ENCODE data around the gene ADAT3. TPM values are rescaled to one million over a fixed set of nuclear protein-coding genes. Genes with fewer than 3 reads are reported as not detected.

ADAT3 gene
- polyA plus RNA-seq, 3 donors from 2014 or later, result 2.1 to 10.0 (median 4.3) TPM

- H3K36me3 Mint-ChIP-seq, result no peaks in the 10 kb centered on the region
- H3K4me1 Mint-ChIP-seq, result peaks cover 32 to 41% of the 10 kb centered on the region in 2 donors
- peaks cover 19 to 40% (median 30%) of the 10 kb centered on the region in 3 donors for H3K27me3 Mint-ChIP-seq (ENCODE audit: low read depth in 3 of 3)
- H3K4me3 Mint-ChIP-seq, result peak overlapping the region; percentile 5 to 41 (median 20)
- no peaks in the 10 kb centered on the region for H3K9me3 Mint-ChIP-seq
- peak in 1 of 3 donors; percentile 32 for DNase-seq
- peak overlapping the region; percentile 30 to 79 (median 48) for H3K27ac Mint-ChIP-seq
Measured at GRCh38 chr19:1945899-1946298, 40.7 kb downstream of the ADAT3 start.

GRCh38 chr19:1947651-1948209 is 42.5 kb downstream of the ADAT3 start:
- H3K27ac Mint-ChIP-seq, result no peak overlapping the region

GRCh38 chr19:1949304-1950101 is 44.3 kb downstream of the ADAT3 start:
- H3K27me3 Mint-ChIP-seq (ENCODE audit: low read depth in 3 of 3), result peaks cover 0 to 25% (median 12%) of the 10 kb centered on the region in 3 donors
- DNase-seq, result no peak
- peak overlapping the region in 2 of 5 donors; percentile 3 to 41 for H3K4me3 Mint-ChIP-seq
- H3K9me3 Mint-ChIP-seq, result no peaks in the 10 kb centered on the region
- peak overlapping the region; percentile 43 to 88 (median 71) for H3K27ac Mint-ChIP-seq
- H3K36me3 Mint-ChIP-seq, result no peaks in the 10 kb centered on the region
- peaks cover 20 to 33% of the 10 kb centered on the region in 2 donors for H3K4me1 Mint-ChIP-seq

More at GRCh38 chr19:1947651-1948209, 42.5 kb downstream of the ADAT3 start:
- Mint-ChIP-seq H3K27me3 (ENCODE audit: low read depth in 3 of 3) (peaks cover 8 to 29% (median 20%) of the 10 kb centered on the region in 3 donors), H3K9me3 (no peaks in the 10 kb centered on the region), H3K36me3 (no peaks in the 10 kb centered on the region), H3K4me3 (no peak overlapping the region), H3K4me1 (peaks cover 29 to 47% of the 10 kb centered on the region in 2 donors)
- no peak for DNase-seq

GRCh38 chr19:1950640-1951039 is 45.4 kb downstream of the ADAT3 start:
- Mint-ChIP-seq H3K27ac (peak overlapping the region in 1 of 6 donors; percentile 37), H3K9me3 (no peaks in the 10 kb centered on the region), H3K36me3 (no peaks in the 10 kb centered on the region), H3K4me3 (no peak overlapping the region), H3K27me3 (ENCODE audit: low read depth in 3 of 3) (peaks cover 0 to 25% (median 12%) of the 10 kb centered on the region in 3 donors), H3K4me1 (peaks cover 19 to 30% of the 10 kb centered on the region in 2 donors)
- DNase-seq, result no peak

GRCh38 chr19:1952635-1953034 is 47.4 kb downstream of the ADAT3 start:
- peaks cover 0 to 23% (median 11%) of the 10 kb centered on the region in 3 donors for H3K27me3 Mint-ChIP-seq (ENCODE audit: low read depth in 3 of 3)
- H3K27ac Mint-ChIP-seq, result no peak overlapping the region

GRCh38 chr19:1953037-1953436 is 47.8 kb downstream of the ADAT3 start:
- Mint-ChIP-seq H3K27me3 (ENCODE audit: low read depth in 3 of 3) (peaks cover 0 to 23% (median 11%) of the 10 kb centered on the region in 3 donors), H3K9me3 (no peaks in the 10 kb centered on the region), H3K36me3 (no peaks in the 10 kb centered on the region), H3K4me1 (peaks cover 20 to 30% of the 10 kb centered on the region in 2 donors), H3K27ac (no peak overlapping the region), H3K4me3 (no peak overlapping the region)
- no peak for DNase-seq

More at GRCh38 chr19:1952635-1953034, 47.4 kb downstream of the ADAT3 start:
- no peak for DNase-seq
- Mint-ChIP-seq H3K9me3 (no peaks in the 10 kb centered on the region), H3K4me3 (no peak overlapping the region), H3K36me3 (no peaks in the 10 kb centered on the region), H3K4me1 (peaks cover 20 to 30% of the 10 kb centered on the region in 2 donors)

GRCh38 chr19:1953441-1954094 is 48.4 kb downstream of the ADAT3 start:
- H3K4me1 Mint-ChIP-seq, result peaks cover 18 to 28% of the 10 kb centered on the region in 2 donors
- no peak for DNase-seq
- peak overlapping the region in 1 of 6 donors; percentile 32 for H3K27ac Mint-ChIP-seq
- no peaks in the 10 kb centered on the region for H3K9me3 Mint-ChIP-seq
- H3K4me3 Mint-ChIP-seq, result no peak overlapping the region
- peaks cover 0 to 20% (median 11%) of the 10 kb centered on the region in 3 donors for H3K27me3 Mint-ChIP-seq (ENCODE audit: low read depth in 3 of 3)
- no peaks in the 10 kb centered on the region for H3K36me3 Mint-ChIP-seq

GRCh38 chr19:1954532-1954933 is 49.3 kb downstream of the ADAT3 start:
- Mint-ChIP-seq H3K36me3 (no peaks in the 10 kb centered on the region), H3K27me3 (ENCODE audit: low read depth in 3 of 3) (peaks cover 0 to 13% (median 9%) of the 10 kb centered on the region in 3 donors), H3K27ac (no peak overlapping the region), H3K4me1 (peaks cover 14 to 24% of the 10 kb centered on the region in 2 donors), H3K9me3 (no peaks in the 10 kb centered on the region), H3K4me3 (no peak overlapping the region)
- DNase-seq, result no peak

- H3K9me3 Mint-ChIP-seq, result no peaks in the 10 kb centered on the region
Measured at GRCh38 chr19:1955171-1956121, 50.2 kb downstream of the ADAT3 start.

GRCh38 chr19:1956122-1956494 is 50.9 kb downstream of the ADAT3 start:
- Mint-ChIP-seq H3K9me3 (no peaks in the 10 kb centered on the region), H3K27ac (no peak overlapping the region), H3K4me3 (no peak overlapping the region), H3K4me1 (peaks cover 12 to 28% of the 10 kb centered on the region in 2 donors), H3K36me3 (no peaks in the 10 kb centered on the region), H3K27me3 (ENCODE audit: low read depth in 3 of 3) (peaks cover 0 to 5% (median 4%) of the 10 kb centered on the region in 3 donors)
- DNase-seq, result no peak

More at GRCh38 chr19:1955171-1956121, 50.2 kb downstream of the ADAT3 start:
- Mint-ChIP-seq H3K27me3 (ENCODE audit: low read depth in 3 of 3) (peaks cover 0 to 9% (median 9%) of the 10 kb centered on the region in 3 donors), H3K4me3 (no peak overlapping the region), H3K36me3 (no peaks in the 10 kb centered on the region), H3K27ac (no peak overlapping the region), H3K4me1 (peaks cover 12 to 23% of the 10 kb centered on the region in 2 donors)
- DNase-seq, result no peak

GRCh38 chr19:1956868-1957492 is 51.8 kb downstream of the ADAT3 start:
- Mint-ChIP-seq H3K9me3 (no peaks in the 10 kb centered on the region), H3K36me3 (no peaks in the 10 kb centered on the region), H3K27me3 (ENCODE audit: low read depth in 3 of 3) (peaks cover 0 to 7% (median 4%) of the 10 kb centered on the region in 3 donors), H3K27ac (no peak overlapping the region), H3K4me1 (peaks cover 12 to 28% of the 10 kb centered on the region in 2 donors), H3K4me3 (no peak overlapping the region)
- DNase-seq, result no peak

- H3K27me3 Mint-ChIP-seq (ENCODE audit: low read depth in 3 of 3), result peaks cover 0 to 7% (median 4%) of the 10 kb centered on the region in 3 donors
- peak overlapping the region in 1 of 6 donors; percentile 16 for H3K27ac Mint-ChIP-seq
- no peaks in the 10 kb centered on the region for H3K36me3 Mint-ChIP-seq
- H3K4me1 Mint-ChIP-seq, result peaks cover 12 to 21% of the 10 kb centered on the region in 2 donors
- H3K4me3 Mint-ChIP-seq, result no peak overlapping the region
- no peaks in the 10 kb centered on the region for H3K9me3 Mint-ChIP-seq
- no peak for DNase-seq
Measured at GRCh38 chr19:1957562-1958248, 52.5 kb downstream of the ADAT3 start.

All from immature natural killer cell (primary cell).